Fibroblast of pulmonary artery (primary cell): ENCODE results near the gene MAP7D1.

Source experiments
- DNase-seq: peaks from one replicate; pipeline ENCODE4 v3.0.0-alpha.2; 2010; ENCODE audit warnings: low read depth
- H3K4me3 ChIP-seq: replicated peaks from 2 replicates; pipeline ENCODE4 v1.5.1; 2011; ENCODE audit warnings: low read depth, mild to moderate bottlenecking, control low read depth, low read length, moderate library complexity
- CTCF ChIP-seq: IDR thresholded peaks from 2 replicates; pipeline ENCODE4 v1.5.1; 2011; ENCODE audit warnings: mild to moderate bottlenecking, control low read depth, low read length, inconsistent platforms; ENCODE audit errors: missing control alignments

MAP7D1 gene

DNA sequence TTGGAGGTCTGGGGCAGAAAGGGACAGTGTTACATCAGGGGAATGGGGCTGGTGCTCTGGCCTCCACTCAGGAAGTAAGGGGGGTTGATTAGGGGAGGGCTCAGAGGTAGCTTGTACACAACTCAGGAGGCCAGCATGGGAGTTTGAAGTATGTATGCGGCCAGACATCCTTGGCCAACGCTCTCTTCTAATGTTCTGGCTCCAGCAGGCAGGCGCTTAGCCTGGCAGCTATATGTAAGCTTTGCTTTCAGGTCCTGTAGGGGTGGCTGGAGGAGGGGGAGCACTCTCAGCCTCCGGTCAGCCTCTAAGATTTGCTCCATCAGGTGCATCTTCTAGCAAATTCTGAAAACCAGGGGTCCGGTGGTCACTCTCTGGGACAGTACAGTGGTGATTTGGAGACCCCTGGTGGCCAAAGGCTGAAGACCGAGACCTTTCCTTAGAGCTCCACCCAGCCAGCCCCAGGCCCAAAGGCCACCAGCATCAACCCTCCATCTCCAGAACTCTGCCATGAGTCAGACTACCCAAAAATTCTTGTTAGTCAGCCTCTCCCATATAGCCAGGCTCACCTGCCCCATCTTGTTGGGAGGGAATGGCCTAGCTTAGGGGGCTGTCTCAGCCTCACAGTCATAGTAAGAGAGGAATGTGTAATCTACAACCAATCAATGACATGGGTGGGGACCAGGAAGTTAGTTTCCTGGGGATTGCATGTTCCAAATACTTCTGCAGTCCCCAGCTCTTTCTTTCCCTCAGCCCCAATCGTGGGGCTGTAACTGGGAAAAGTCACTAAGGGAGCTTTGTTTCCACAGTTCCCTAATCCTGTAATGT lies 21.2 kb upstream of the MAP7D1 start:
- no peak overlapping the region for H3K4me3 ChIP-seq
- TF ChIP-seq CTCF: peak; percentile 73
- DNase-seq: peak; percentile 64

GRCh38 chr1:36135330-36135667 lies 20.7 kb upstream of the MAP7D1 start:
- H3K4me3 ChIP-seq: no peak overlapping the region
- DNase-seq: no peak
- TF ChIP-seq CTCF: no peak

DNA sequence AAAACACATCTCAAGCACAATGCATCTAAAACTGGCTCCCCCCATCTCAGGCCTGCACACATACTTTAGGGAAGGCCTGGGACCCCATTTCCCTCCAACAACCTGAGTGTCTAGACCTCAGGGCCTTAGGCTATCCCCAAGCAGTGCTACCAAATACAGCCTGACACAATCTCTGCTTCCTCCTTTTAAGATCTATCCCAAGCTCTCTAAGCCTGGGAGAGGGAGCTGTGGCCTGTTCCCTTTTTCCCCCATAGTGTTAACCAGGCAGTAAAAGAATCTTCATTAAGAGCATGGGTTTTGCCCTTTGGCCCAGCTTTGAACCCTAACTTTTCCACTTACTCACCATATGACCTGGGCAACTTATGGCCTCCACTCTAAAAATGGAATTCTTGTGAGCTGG lies 20.2 kb upstream of the MAP7D1 start:
- no peak for TF ChIP-seq CTCF
- no peak for DNase-seq
- no peak overlapping the region for H3K4me3 ChIP-seq

GRCh38 chr1:36136535-36136934 lies 19.4 kb upstream of the MAP7D1 start:
- DNase-seq: peak; percentile 89
- no peak for TF ChIP-seq CTCF

GRCh38 chr1:36137226-36137625 lies 18.7 kb upstream of the MAP7D1 start:
- no peak for TF ChIP-seq CTCF
- no peak overlapping the region for H3K4me3 ChIP-seq
- DNase-seq: no peak

More at GRCh38 chr1:36136535-36136934, 19.4 kb upstream of the MAP7D1 start:
- no peak overlapping the region for H3K4me3 ChIP-seq

DNA sequence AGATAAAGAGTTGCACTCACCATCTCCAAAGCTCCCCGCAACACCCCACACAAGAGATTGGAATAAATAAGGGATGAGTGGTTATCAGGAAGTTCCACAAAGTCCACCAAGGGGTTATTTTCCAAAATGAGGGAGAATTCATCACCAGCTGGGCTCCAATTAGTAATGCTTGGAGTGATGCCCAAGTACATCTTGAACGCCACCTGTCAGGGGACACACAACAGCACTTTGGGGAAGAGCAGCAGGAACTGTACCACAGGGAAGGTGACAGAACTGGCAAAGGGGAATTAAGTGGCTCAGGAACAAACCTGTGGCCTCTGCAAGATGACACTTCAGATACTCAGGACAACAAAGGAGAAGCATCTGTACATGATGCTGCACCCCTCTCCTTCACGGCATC lies 18.2 kb upstream of the MAP7D1 start:
- H3K4me3 ChIP-seq: no peak overlapping the region
- TF ChIP-seq CTCF: no peak
- no peak for DNase-seq

- no peak for DNase-seq
- no peak overlapping the region for H3K4me3 ChIP-seq
- TF ChIP-seq CTCF: no peak
These were observed 16.4 kb upstream of the MAP7D1 start for GRCh38 chr1:36139521-36139920.
